Measurements from ENCODE around the gene CC2D1B.

The CC2D1B gene, protein sequence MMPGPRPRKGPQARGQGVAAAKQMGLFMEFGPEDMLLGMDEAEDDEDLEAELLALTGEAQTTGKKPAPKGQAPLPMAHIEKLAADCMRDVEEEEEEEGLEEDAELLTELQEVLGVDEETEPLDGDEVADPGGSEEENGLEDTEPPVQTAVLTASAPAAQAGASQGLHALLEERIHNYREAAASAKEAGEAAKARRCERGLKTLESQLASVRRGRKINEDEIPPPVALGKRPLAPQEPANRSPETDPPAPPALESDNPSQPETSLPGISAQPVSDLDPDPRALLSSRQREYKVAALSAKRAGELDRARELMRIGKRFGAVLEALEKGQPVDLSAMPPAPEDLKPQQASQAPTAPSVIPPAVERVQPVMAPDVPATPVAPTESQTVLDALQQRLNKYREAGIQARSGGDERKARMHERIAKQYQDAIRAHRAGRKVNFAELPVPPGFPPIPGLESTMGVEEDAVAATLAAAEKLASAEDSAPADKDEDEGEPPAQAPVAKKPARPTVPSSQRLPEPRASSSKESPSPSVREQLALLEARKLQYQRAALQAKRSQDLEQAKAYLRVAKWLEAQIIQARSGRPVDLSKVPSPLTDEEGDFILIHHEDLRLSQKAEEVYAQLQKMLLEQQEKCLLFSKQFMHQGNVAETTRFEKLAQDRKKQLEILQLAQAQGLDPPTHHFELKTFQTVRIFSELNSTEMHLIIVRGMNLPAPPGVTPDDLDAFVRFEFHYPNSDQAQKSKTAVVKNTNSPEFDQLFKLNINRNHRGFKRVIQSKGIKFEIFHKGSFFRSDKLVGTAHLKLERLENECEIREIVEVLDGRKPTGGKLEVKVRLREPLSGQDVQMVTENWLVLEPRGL

DNA sequence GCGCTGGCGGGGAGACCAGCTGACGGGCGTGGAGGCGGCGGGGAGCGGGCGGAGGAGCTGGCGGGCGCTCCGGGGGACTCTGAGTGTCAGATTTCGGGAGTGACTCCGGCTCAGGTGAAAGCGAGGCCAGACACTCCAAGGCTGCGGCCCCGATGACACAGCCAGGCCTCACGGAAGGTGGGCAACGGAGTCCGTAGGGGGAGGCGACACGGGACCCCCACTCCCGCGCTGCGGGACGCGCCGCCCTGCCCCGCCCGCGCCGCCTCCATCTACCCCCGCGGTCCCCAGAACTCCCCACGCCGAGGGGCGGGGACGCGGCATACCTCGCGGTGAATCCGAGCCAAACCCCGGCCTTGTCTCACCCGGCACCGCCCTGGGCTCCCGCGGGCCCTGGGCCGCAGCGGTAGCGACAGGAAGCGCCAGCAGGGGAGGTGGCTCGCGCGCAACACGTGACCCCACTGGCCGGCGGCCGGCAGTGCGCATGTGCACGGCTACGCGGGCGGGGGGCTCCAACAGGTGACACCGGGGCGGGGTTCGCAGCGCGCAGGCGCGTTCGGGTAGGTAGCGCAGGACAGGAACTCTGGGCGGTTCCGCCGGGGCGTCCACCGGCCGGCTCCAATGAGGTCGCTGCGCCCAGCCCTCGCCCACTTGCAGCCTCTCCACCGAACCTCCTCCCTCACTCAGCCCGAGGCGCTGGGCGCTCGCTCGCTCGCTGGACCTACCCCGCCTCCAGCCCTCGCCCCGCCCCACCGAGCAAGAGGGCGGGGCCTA, at the start of gene CC2D1B:
CC2D1B (minus strand) TSS at position 460 of the 771 bp plus-strand sequence. CDS start 1,585 bp downstream, outside the sequence.
- no peaks in the 10 kb centered on the region for H3K9me3 ChIP-seq (ENCODE audit: control insufficient read depth, insufficient read depth, low read length)
- H4K20me1 ChIP-seq (ENCODE audit: control insufficient read depth, insufficient read depth, low read depth, low read length), result no peaks in the 10 kb centered on the region
- peak within 1 kb of the TSS; percentile 93 for H3K4me2 ChIP-seq (ENCODE audit: low read length)
- TF ChIP-seq, protein P1, sequence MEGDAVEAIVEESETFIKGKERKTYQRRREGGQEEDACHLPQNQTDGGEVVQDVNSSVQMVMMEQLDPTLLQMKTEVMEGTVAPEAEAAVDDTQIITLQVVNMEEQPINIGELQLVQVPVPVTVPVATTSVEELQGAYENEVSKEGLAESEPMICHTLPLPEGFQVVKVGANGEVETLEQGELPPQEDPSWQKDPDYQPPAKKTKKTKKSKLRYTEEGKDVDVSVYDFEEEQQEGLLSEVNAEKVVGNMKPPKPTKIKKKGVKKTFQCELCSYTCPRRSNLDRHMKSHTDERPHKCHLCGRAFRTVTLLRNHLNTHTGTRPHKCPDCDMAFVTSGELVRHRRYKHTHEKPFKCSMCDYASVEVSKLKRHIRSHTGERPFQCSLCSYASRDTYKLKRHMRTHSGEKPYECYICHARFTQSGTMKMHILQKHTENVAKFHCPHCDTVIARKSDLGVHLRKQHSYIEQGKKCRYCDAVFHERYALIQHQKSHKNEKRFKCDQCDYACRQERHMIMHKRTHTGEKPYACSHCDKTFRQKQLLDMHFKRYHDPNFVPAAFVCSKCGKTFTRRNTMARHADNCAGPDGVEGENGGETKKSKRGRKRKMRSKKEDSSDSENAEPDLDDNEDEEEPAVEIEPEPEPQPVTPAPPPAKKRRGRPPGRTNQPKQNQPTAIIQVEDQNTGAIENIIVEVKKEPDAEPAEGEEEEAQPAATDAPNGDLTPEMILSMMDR (IDR thresholded peaks at IDR 0.05; ENCODE audit: low read depth, low read length, poor library complexity, severe bottlenecking), result no peak
- TF ChIP-seq EZH2phosphoT487 (IDR thresholded peaks at IDR 0.05; ENCODE audit: borderline replicate concordance, low read length), result no peak
- no peaks in the 10 kb centered on the region for H3K9me2 ChIP-seq (replicated peaks; ENCODE audit: control insufficient read depth, low read length)
- peak within 1 kb of the TSS; percentile 54 for H3K27ac ChIP-seq (ENCODE audit: low read depth, low read length)
- peaks cover 13% of the 10 kb centered on the region for H3F3A ChIP-seq (ENCODE audit: control insufficient read depth, insufficient read depth)
- no peaks in the 10 kb centered on the region for H3K27me3 ChIP-seq (ENCODE audit: control insufficient read depth, low read length)
- peaks cover 29% of the 10 kb centered on the region for H3K36me3 ChIP-seq (ENCODE audit: control insufficient read depth, low read length)
- peak within 1 kb of the TSS; percentile 82 for H3K4me3 ChIP-seq (ENCODE audit: low read length)
- peaks cover 21% of the 10 kb centered on the region for H3K79me2 ChIP-seq (ENCODE audit: control insufficient read depth, low read length)
- peaks cover 21% of the 10 kb centered on the region for H3K4me1 ChIP-seq (ENCODE audit: control insufficient read depth, low read length)

DNA sequence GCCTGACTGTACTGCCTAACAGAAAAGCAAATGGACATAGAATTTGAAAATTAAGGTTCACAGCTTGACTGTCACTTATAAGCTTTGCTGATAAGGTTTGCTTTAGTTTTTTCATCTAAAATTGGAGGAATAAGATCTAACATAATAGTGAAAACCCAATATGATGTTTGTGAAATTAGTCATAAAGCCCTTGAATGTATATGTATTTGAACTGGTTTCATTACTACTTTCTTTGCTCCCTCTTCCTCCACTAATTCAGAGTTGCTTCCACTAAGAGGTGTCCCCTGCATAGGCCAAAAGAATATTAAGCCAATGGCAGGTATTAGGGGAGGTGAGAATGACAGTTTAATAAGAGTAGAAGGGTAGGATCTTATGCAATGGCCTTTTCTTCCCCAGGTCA, 48.9 kb upstream of the CC2D1B start:
- Histone ChIP-seq H3K9me3 (ENCODE audit: control insufficient read depth, insufficient read depth, low read length) (no peaks in the 10 kb centered on the region), H3K36me3 (ENCODE audit: control insufficient read depth, low read length) (peaks cover 87% of the 10 kb centered on the region), H3K79me2 (ENCODE audit: control insufficient read depth, low read length) (no peaks in the 10 kb centered on the region)

DNA sequence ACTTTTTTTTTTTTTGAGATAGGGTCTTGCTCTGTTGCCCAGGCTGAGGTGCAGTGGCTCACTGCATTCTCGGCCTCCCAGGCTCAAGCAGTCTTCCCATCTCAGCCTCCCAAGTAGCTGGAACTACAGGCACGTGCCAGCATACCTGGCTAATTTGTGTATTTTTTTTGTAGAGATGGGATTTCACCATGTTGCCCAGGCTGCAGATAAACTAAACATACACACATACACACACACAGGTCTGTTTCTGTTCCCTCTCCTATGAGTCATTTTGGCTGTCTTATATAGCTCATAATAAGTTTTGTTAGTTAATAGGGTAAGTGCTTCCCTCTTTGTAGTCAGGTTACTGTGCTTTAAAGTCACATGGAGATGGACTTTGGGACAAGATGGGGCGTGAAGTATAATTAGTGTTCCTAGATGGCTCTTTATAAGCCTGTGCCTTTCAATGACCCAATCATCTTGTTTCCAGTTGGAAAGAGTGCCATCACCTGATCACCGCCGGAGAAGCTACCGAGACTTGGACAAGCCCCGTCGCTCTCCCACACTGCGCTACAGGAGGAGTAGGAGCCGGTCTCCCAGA, 47.5 kb upstream of the CC2D1B start:
- H3K4me3 ChIP-seq (ENCODE audit: low read length), result no peak overlapping the region
- no peak overlapping the region for H3K4me2 ChIP-seq (ENCODE audit: low read length)
- H4K20me1 ChIP-seq (ENCODE audit: control insufficient read depth, insufficient read depth, low read depth, low read length), result no peaks in the 10 kb centered on the region
- no peaks in the 10 kb centered on the region for H3K9me3 ChIP-seq (ENCODE audit: control insufficient read depth, insufficient read depth, low read length)
- H3K4me1 ChIP-seq (ENCODE audit: control insufficient read depth, low read length), result no peaks in the 10 kb centered on the region
- TF ChIP-seq, protein P1 (IDR thresholded peaks at IDR 0.05; ENCODE audit: low read depth, low read length, poor library complexity, severe bottlenecking), result no peak
- TF ChIP-seq EZH2phosphoT487 (IDR thresholded peaks at IDR 0.05; ENCODE audit: borderline replicate concordance, low read length), result no peak
- H3K27me3 ChIP-seq (ENCODE audit: control insufficient read depth, low read length), result no peaks in the 10 kb centered on the region
- no peaks in the 10 kb centered on the region for H3K9me2 ChIP-seq (replicated peaks; ENCODE audit: control insufficient read depth, low read length)
- H3K36me3 ChIP-seq (ENCODE audit: control insufficient read depth, low read length), result peaks cover 90% of the 10 kb centered on the region
- H3K27ac ChIP-seq (ENCODE audit: low read depth, low read length), result no peak overlapping the region
- 0 out of 2 replicates have a peak, but pooled peaks cover 2% of the 10 kb centered on the region for H3F3A ChIP-seq (ENCODE audit: control insufficient read depth, insufficient read depth)
- peaks cover under 1% of the 10 kb centered on the region for H3K79me2 ChIP-seq (ENCODE audit: control insufficient read depth, low read length)

More for the DNA sequence above, 48.9 kb upstream of the CC2D1B start:
- 0 out of 2 replicates have a peak, but pooled peaks cover 2% of the 10 kb centered on the region for H3F3A ChIP-seq (ENCODE audit: control insufficient read depth, insufficient read depth)
- no peak overlapping the region for H3K4me3 ChIP-seq (ENCODE audit: low read length)
- no peaks in the 10 kb centered on the region for H3K9me2 ChIP-seq (replicated peaks; ENCODE audit: control insufficient read depth, low read length)
- H3K27me3 ChIP-seq (ENCODE audit: control insufficient read depth, low read length), result no peaks in the 10 kb centered on the region
- H4K20me1 ChIP-seq (ENCODE audit: control insufficient read depth, insufficient read depth, low read depth, low read length), result no peaks in the 10 kb centered on the region
- TF ChIP-seq, protein P1 (IDR thresholded peaks at IDR 0.05; ENCODE audit: low read depth, low read length, poor library complexity, severe bottlenecking), result no peak
- TF ChIP-seq EZH2phosphoT487 (IDR thresholded peaks at IDR 0.05; ENCODE audit: borderline replicate concordance, low read length), result no peak
- no peak overlapping the region for H3K4me2 ChIP-seq (ENCODE audit: low read length)
- H3K4me1 ChIP-seq (ENCODE audit: control insufficient read depth, low read length), result no peaks in the 10 kb centered on the region
- no peak overlapping the region for H3K27ac ChIP-seq (ENCODE audit: low read depth, low read length)

All from DOHH2 (cell line).